Measurements from ENCODE around the gene CLPTM1L. TPM values are rescaled to one million over a fixed set of nuclear protein-coding genes. Genes with fewer than 3 reads are reported as not detected.

The CLPTM1L gene
- total RNA-seq, 4 donors from 2014 or later = 78.0 to 143 (median 104) TPM

DNA sequence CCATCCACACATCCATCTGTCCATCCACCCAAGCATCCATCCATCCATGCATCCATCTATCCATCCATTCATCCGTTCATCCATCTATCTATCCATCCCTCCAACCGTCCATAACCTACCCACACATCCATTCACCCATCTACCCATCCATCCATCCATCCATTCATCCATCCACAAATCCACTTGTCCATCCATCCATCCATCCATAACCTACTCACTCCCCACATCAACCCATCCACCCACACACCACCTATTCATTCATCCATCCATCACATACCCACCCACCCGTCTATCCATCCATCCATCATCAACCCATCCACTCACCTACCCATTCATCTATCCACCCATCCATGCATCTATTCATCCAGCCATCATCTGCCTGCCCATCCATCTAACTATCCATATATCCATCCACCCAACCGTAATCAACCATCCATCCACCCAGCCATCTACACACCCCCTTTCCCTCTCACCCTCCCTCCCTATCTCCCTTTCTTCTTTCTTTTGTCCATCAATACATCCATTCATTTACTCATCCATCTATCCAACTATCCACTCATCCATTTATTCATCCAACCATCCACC lies 43.6 kb upstream of the CLPTM1L start:
- intact Hi-C loops (cut with DNase I; ENCODE audit: low total_unique reads) = loop anchor here (5.0 kb wide), 1 partner anchor 254 kb away; no protein-coding TSS in a partner anchor

DNA sequence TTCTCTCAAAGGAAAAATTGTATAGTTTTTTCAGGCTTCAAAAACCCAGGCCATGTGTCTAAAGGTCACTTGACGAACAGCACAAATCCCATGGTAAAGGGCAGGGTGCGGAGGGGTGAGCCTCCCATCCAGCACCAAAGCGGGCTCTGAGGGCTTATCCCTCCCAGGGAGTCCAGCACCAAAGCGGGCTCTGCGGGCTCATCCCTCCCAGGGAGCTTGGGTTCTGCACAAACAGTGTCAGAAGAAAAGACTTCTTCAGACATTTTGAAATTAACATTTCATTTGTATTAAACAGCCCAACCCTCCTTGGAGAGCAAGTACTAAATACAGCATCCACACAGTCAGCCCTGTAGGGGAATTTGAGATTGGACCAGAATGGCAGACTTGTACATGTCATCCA lies 43.0 kb upstream of the CLPTM1L start:
- intact Hi-C loops (cut with DNase I; ENCODE audit: low total_unique reads) = loop anchor here (5.0 kb wide), 1 partner anchor 254 kb away; no protein-coding TSS in a partner anchor
- no peak for DNase-seq
- Histone ChIP-seq H3K27ac (no peak overlapping the region), H3K4me1 (peaks cover 0 to 19% (median 14%) of the 10 kb centered on the region in 4 donors), H3K27me3 (peaks cover 8% of the 10 kb centered on the region), H3K4me3 (no peak overlapping the region), H3K9me3 (no peaks in the 10 kb centered on the region), H3K36me3 (no peaks in the 10 kb centered on the region)
- TF ChIP-seq POLR2AphosphoS5 (IDR thresholded peaks at IDR 0.05) = no peak
- WGBS, 2 donors (ENCODE audit: low coverage in 1 of 2) = 95% methylated on average over 5 of the region's 5 CpGs; no CpG with 5 or more reads in 1 of the 2 donors
- in situ Hi-C loops (cut with MboI; ENCODE audit: low pct_ligation_motif_present in 1 of 4, low pct_unique_long_range_greater_than_20kb in 1 of 4, low sequenced_read_pairs in 3 of 4) = loop anchor here in 1 of 4 donors (25.0 kb wide), 1 partner anchor 249 kb away; no protein-coding TSS in a partner anchor

More for the DNA sequence above, 43.6 kb upstream of the CLPTM1L start:
- DNase-seq = no peak
- no peaks in the 10 kb centered on the region for H3K9me3 ChIP-seq
- TF ChIP-seq EP300 (IDR thresholded peaks at IDR 0.05; ENCODE audit: low read depth) = no peak
- TF ChIP-seq POLR2A (IDR thresholded peaks at IDR 0.05) = no peak
- TF ChIP-seq, protein P1, sequence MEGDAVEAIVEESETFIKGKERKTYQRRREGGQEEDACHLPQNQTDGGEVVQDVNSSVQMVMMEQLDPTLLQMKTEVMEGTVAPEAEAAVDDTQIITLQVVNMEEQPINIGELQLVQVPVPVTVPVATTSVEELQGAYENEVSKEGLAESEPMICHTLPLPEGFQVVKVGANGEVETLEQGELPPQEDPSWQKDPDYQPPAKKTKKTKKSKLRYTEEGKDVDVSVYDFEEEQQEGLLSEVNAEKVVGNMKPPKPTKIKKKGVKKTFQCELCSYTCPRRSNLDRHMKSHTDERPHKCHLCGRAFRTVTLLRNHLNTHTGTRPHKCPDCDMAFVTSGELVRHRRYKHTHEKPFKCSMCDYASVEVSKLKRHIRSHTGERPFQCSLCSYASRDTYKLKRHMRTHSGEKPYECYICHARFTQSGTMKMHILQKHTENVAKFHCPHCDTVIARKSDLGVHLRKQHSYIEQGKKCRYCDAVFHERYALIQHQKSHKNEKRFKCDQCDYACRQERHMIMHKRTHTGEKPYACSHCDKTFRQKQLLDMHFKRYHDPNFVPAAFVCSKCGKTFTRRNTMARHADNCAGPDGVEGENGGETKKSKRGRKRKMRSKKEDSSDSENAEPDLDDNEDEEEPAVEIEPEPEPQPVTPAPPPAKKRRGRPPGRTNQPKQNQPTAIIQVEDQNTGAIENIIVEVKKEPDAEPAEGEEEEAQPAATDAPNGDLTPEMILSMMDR (IDR thresholded peaks at IDR 0.05) = no peak
- TF ChIP-seq POLR2AphosphoS5 (IDR thresholded peaks at IDR 0.05) = no peak
- H3K36me3 ChIP-seq = no peaks in the 10 kb centered on the region
- peaks cover 14% of the 10 kb centered on the region for H3K27me3 ChIP-seq
- H3K4me1 ChIP-seq = peaks cover 0 to 19% (median 14%) of the 10 kb centered on the region in 4 donors
- H3K27ac ChIP-seq = no peak overlapping the region
- in situ Hi-C loops (cut with MboI; ENCODE audit: low pct_ligation_motif_present in 1 of 4, low pct_unique_long_range_greater_than_20kb in 1 of 4, low sequenced_read_pairs in 3 of 4) = loop anchor here in 1 of 4 donors (25.0 kb wide), 1 partner anchor 249 kb away; no protein-coding TSS in a partner anchor
- 82 to 83% methylated on average over 4 of the region's 4 CpGs for WGBS, 2 donors (ENCODE audit: low coverage in 1 of 2)
- no peak overlapping the region for H3K4me3 ChIP-seq

GRCh38 chr5:1387059-1387755 lies 42.3 kb upstream of the CLPTM1L start:
- Histone ChIP-seq H3K9me3 (no peaks in the 10 kb centered on the region), H3K27ac (peak overlapping the region in 1 of 4 donors; percentile 81), H3K4me3 (no peak overlapping the region), H3K27me3 (peaks cover 2% of the 10 kb centered on the region), H3K4me1 (peaks cover 0 to 19% (median 14%) of the 10 kb centered on the region in 4 donors), H3K36me3 (no peaks in the 10 kb centered on the region)
- TF ChIP-seq POLR2A (IDR thresholded peaks at IDR 0.05) = no peak
- TF ChIP-seq EP300 (IDR thresholded peaks at IDR 0.05; ENCODE audit: low read depth) = no peak
- TF ChIP-seq, protein P1 (IDR thresholded peaks at IDR 0.05) = no peak
- no peak for TF ChIP-seq POLR2AphosphoS5 (IDR thresholded peaks at IDR 0.05)
- intact Hi-C loops (cut with DNase I; ENCODE audit: low total_unique reads) (loop anchor here (5.0 kb wide), 1 partner anchor 255 kb away; no protein-coding TSS in a partner anchor), in situ Hi-C loops (cut with MboI; ENCODE audit: low pct_ligation_motif_present in 1 of 4, low pct_unique_long_range_greater_than_20kb in 1 of 4, low sequenced_read_pairs in 3 of 4) (loop anchor here in 1 of 4 donors (25.0 kb wide), 1 partner anchor 250 kb away; no protein-coding TSS in a partner anchor)
- 40 to 74% methylated on average over 1 to 11 of the region's 11 CpGs for WGBS, 2 donors (ENCODE audit: low coverage in 1 of 2)
- DNase-seq = no peak

GRCh38 chr5:1386274-1386717 lies 41.4 kb upstream of the CLPTM1L start:
- peak; percentile 68 for DNase-seq
- H3K27me3 ChIP-seq = no peaks in the 10 kb centered on the region
- peak; percentile 75 for TF ChIP-seq POLR2A (IDR thresholded peaks at IDR 0.05)
- TF ChIP-seq EP300 (IDR thresholded peaks at IDR 0.05; ENCODE audit: low read depth) = no peak
- peak in 2 of 3 donors; percentile 8 to 12 for TF ChIP-seq POLR2AphosphoS5 (IDR thresholded peaks at IDR 0.05)
- no peaks in the 10 kb centered on the region for H3K36me3 ChIP-seq
- WGBS, 2 donors (ENCODE audit: low coverage in 1 of 2) = 0 to 2% methylated on average over 6 to 36 of the region's 36 CpGs
- intact Hi-C loops (cut with DNase I; ENCODE audit: low total_unique reads) (loop anchor here (5.0 kb wide), 1 partner anchor 256 kb away; no protein-coding TSS in a partner anchor), in situ Hi-C loops (cut with MboI; ENCODE audit: low pct_ligation_motif_present in 1 of 4, low pct_unique_long_range_greater_than_20kb in 1 of 4, low sequenced_read_pairs in 3 of 4) (loop anchor here in 1 of 4 donors (25.0 kb wide), 1 partner anchor 251 kb away; no protein-coding TSS in a partner anchor)
- H3K4me3 ChIP-seq = peak overlapping the region; percentile 21 to 78 (median 50)
- H3K27ac ChIP-seq = peak overlapping the region; percentile 67 to 85 (median 80)
- H3K4me1 ChIP-seq = peaks cover 0 to 19% (median 14%) of the 10 kb centered on the region in 4 donors
- H3K9me3 ChIP-seq = no peaks in the 10 kb centered on the region

All from transverse colon (tissue), 4 donors.